HCT116 (cell line): Measurements from ENCODE around the gene FTO. TPM values are rescaled to one million over a fixed set of nuclear protein-coding genes. Genes with fewer than 3 reads are reported as not detected.

Experiments used
- ATAC-seq: fragments of 200-7000 bp; cut with Tn5 transposase; 2 replicates; pipeline ENCODE4 v1.9.1; 2020; ENCODE audit warnings: mild to moderate bottlenecking, moderate library complexity
- BruUV-seq: library from RNA; stranded (reverse); fragments of 400-500 nt; replicated peaks from 2 replicates; lab custom pipeline; 2021; lab: Mats Ljungman, UMichigan
- CTCF ChIA-PET: fragments of 300-600 bp; sonication (Branson Sonifier 250); formaldehyde crosslinking; loops from one replicate; lab custom pipeline; 2021; ENCODE audit warnings: antibody characterized with exemption; lab: Charles Lee
- POLR2A ChIA-PET: fragments of 300-600, 350-600 bp; sonication (Branson Sonifier 250); formaldehyde crosslinking; loops from one replicate; lab custom pipeline; 2021; ENCODE audit warnings: antibody characterized with exemption; lab: Charles Lee
- RAD21 ChIA-PET, 2 experiments: fragments of 300-600 bp; sonication (Branson Sonifier 250); formaldehyde crosslinking; loops; one replicate each; lab custom pipeline; 2023; ENCODE audit warnings: low total read pairs in 2 of 2; ENCODE audit not compliant: uncharacterized antibody in 2 of 2, unreplicated experiment in 2 of 2, low non-redundant PET in 1 of 2; lab: Charles Lee
- DNase-seq: peaks from one replicate; pipeline ENCODE4 v3.0.0-alpha.2; 2010; ENCODE audit warnings: low read depth, low spot score
- H2AFZ ChIP-seq: fragments of 200-600 bp; shearing (Covaris generic), sonication (generic); 2 replicates; pipeline ENCODE4 v1.6.1; 2017; ENCODE audit warnings: low read depth, mixed run types, mixed read lengths, antibody characterized with exemption, low read length; ENCODE audit not compliant: poor library complexity, severe bottlenecking
- H3K27ac ChIP-seq: 2 replicates; pipeline ENCODE4 v1.5.1; 2012; ENCODE audit warnings: low read depth, low read length
- H3K27me3 ChIP-seq: fragments of 200-600 bp; sonication (generic); 2 replicates; pipeline ENCODE4 v1.6.1; 2016; ENCODE audit warnings: mixed run types, low read length, mixed read lengths; ENCODE audit not compliant: insufficient read depth
- H3K36me3 ChIP-seq, 2 experiments: fragments of 200-500 bp in 1 of 2; fragments of 200-600 bp in 1 of 2; sonication (Bioruptor generic) in 1 of 2; sonication (generic) in 1 of 2; 2 replicates each; pipeline versions ENCODE4 v1.5.1 to v1.6.1; 2014 to 2016; ENCODE audit warnings: low read length in 2 of 2, inconsistent platforms in 1 of 2, mixed read lengths in 1 of 2, mixed run types in 1 of 2; ENCODE audit not compliant: insufficient read depth in 2 of 2, control insufficient read depth in 1 of 2
- H3K4me1 ChIP-seq, 2 experiments: fragments of 200-600 bp in 1 of 2; sonication (generic) in 1 of 2; 2 replicates each; pipeline versions ENCODE4 v1.5.1 to v1.6.1; 2012 to 2017; ENCODE audit warnings: low read length in 2 of 2, inconsistent platforms in 1 of 2, mild to moderate bottlenecking in 1 of 2, mixed read lengths in 1 of 2, mixed run types in 1 of 2, moderate library complexity in 1 of 2; ENCODE audit not compliant: insufficient read depth in 2 of 2, control insufficient read depth in 1 of 2
- H3K4me2 ChIP-seq: fragments of 200-600 bp; sonication (generic); 2 replicates; pipeline ENCODE4 v1.6.1; 2017; ENCODE audit warnings: mixed run types, low read length, mixed read lengths
- H3K4me3 ChIP-seq, 2 experiments: fragments of 200-600 bp in 1 of 2; sonication (generic) in 1 of 2; replicated peaks in 1 of 2; 2 replicates each; pipeline ENCODE4 v1.5.1; 2011 to 2016; ENCODE audit warnings: low read length in 2 of 2, control low read depth in 1 of 2, low read depth in 1 of 2, mild to moderate bottlenecking in 1 of 2, mixed read lengths in 1 of 2, mixed run types in 1 of 2
- H3K79me2 ChIP-seq: fragments of 200-600 bp; sonication (generic); 2 replicates; pipeline ENCODE4 v1.6.1; 2017; ENCODE audit warnings: mild to moderate bottlenecking, mixed run types, low read length, moderate library complexity, mixed read lengths; ENCODE audit not compliant: insufficient read depth
- H3K9ac ChIP-seq: fragments of 200-600 bp; sonication (generic); 2 replicates; pipeline ENCODE4 v1.6.1; 2016; ENCODE audit warnings: low read length, mixed read lengths
- H3K9me2 ChIP-seq: fragments of 200-600 bp; sonication (generic), shearing (Covaris generic); 2 replicates; pipeline ENCODE4 v1.6.1; 2017; ENCODE audit warnings: mixed run types, mild to moderate bottlenecking, moderate library complexity; ENCODE audit not compliant: insufficient read depth
- H3K9me3 ChIP-seq, 2 experiments: fragments of 200-500 bp in 1 of 2; fragments of 200-600 bp in 1 of 2; sonication (Bioruptor generic) in 1 of 2; sonication (generic) in 1 of 2; 2 replicates each; pipeline ENCODE4 v1.6.1; 2014 to 2017; ENCODE audit warnings: low read length in 2 of 2, mixed read lengths in 2 of 2, inconsistent platforms in 1 of 2, low read depth in 1 of 2, mild to moderate bottlenecking in 1 of 2, mixed run types in 1 of 2, moderate library complexity in 1 of 2; ENCODE audit not compliant: control insufficient read depth in 1 of 2, insufficient read depth in 1 of 2
- H4K20me1 ChIP-seq: fragments of 200-600 bp; sonication (generic), shearing (Covaris generic); 2 replicates; pipeline ENCODE4 v1.6.1; 2017; ENCODE audit warnings: mixed run types, mild to moderate bottlenecking, moderate library complexity; ENCODE audit not compliant: insufficient read depth
- CBX3 ChIP-seq: IDR thresholded peaks from 2 replicates; pipeline ENCODE4 v1.6.1; 2012; ENCODE audit warnings: low read depth
- EGR1 ChIP-seq: IDR thresholded peaks from 2 replicates; pipeline ENCODE4 v1.6.1; 2012; ENCODE audit warnings: low read depth
- ELF1 ChIP-seq: IDR thresholded peaks from 2 replicates; pipeline ENCODE4 v1.6.1; 2012; ENCODE audit warnings: low read depth, borderline replicate concordance
- EZH2 ChIP-seq: fragments of 200-600 bp; sonication (generic); IDR thresholded peaks from 2 replicates; pipeline ENCODE4 v1.6.1; 2017; ENCODE audit warnings: antibody characterized with exemption, mixed run types
- EZH2phosphoT487 ChIP-seq: fragments of 200-600 bp; IDR thresholded peaks from 2 replicates; pipeline ENCODE4 v1.6.1; 2018; ENCODE audit warnings: antibody characterized with exemption, borderline replicate concordance
- JUND ChIP-seq: IDR thresholded peaks from 2 replicates; pipeline ENCODE4 v1.6.1; 2012
- MAX ChIP-seq: IDR thresholded peaks from 2 replicates; pipeline ENCODE4 v1.6.1; 2012
- POLR2A ChIP-seq: IDR thresholded peaks from 2 replicates; pipeline ENCODE4 v1.7.0; 2011; ENCODE audit warnings: borderline replicate concordance; ENCODE audit not compliant: insufficient read depth, insufficient read length; ENCODE audit errors: extremely low read depth
- POLR2AphosphoS5 ChIP-seq: IDR thresholded peaks from 2 replicates; pipeline ENCODE4 v1.6.1; 2011; ENCODE audit warnings: mild to moderate bottlenecking, low read depth, low read length, moderate library complexity
- SP1 ChIP-seq: IDR thresholded peaks from 2 replicates; pipeline ENCODE4 v1.6.1; 2012; ENCODE audit warnings: low read depth
- YY1 ChIP-seq: IDR thresholded peaks from 2 replicates; pipeline ENCODE4 v1.6.1; 2011; ENCODE audit warnings: low read length, low read depth, moderate library complexity, mild to moderate bottlenecking; ENCODE audit not compliant: insufficient replicate concordance; ENCODE audit errors: extremely low read depth
- ZBTB33 ChIP-seq: IDR thresholded peaks from 2 replicates; pipeline ENCODE4 v1.6.1; 2011; ENCODE audit warnings: mild to moderate bottlenecking, low read length, moderate library complexity; ENCODE audit not compliant: insufficient replicate concordance; ENCODE audit errors: extremely low read depth
- intact Hi-C: fragments of 100-400 bp; cut with micrococcal nuclease; formaldehyde crosslinking; loops from 2 replicates; pipeline ENCODE4 v1.10.0; 2022
- total RNA-seq: library from RNA; stranded (reverse); gene quantifications from one replicate; pipeline ENCODE4 v1.2.1, GENCODE V29; 2021; ENCODE audit not compliant: unreplicated experiment
- TF ChIP-seq, protein P1 (sequence below), 3 experiments: fragments of 200-600 bp in 1 of 3; sonication (generic) in 1 of 3; IDR thresholded peaks in 2 of 3; conservative IDR thresholded peaks in 1 of 3; 2 replicates each; pipeline ENCODE4 v1.5.1; 2012 to 2017; ENCODE audit warnings: low read depth in 2 of 3, low read length in 2 of 3, antibody characterized with exemption in 1 of 3, borderline replicate concordance in 1 of 3, control low read depth in 1 of 3, mild to moderate bottlenecking in 1 of 3, mixed read lengths in 1 of 3, mixed run types in 1 of 3, moderate library complexity in 1 of 3; ENCODE audit not compliant: insufficient read depth in 1 of 3

FTO gene
- total RNA-seq, 1 experiment from 2014 or later: 55.2 TPM

DNA sequence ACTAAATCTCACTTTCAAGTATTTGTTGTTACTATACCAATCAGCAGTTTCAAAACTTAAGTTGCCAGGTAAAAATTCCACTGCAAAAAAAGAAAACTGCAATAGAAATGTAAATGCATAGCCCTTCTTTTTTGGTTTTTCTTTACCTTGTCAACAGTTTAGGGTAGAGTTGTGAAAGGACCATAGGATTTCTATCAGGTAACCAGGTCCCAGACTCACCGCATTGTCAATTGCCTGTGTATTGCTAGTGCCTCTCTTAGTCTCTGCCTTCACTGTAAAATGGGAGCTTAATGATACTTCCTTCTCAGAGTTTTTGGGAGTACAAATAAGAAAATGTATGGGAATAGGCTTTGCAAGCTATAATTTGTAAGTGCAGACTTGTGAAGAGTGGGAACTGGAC, 145.0 kb downstream of the FTO start (continued):
- TF ChIP-seq JUND (no peak), POLR2AphosphoS5 (no peak), EGR1 (no peak)
- TF ChIP-seq, all 23 proteins: peak for 0

DNA sequence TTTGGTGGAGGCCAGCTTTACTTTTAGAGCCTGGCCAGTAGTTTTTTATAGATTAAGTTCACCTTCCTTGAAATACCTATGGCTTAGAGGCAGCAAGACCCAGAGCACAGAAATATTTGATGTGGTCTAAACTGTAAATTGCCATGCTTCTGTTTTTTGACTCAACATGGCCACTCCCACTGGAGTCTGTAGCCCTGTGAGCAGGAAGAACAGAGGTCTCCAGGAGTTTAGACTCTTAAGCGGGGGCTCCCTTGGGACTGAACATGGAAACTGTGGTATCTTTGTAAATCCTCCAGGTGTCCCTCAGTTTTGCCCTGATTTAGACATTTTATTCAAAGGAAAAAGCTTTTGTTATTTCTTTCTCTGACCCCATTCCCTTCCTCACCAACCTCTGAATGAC, 145.6 kb downstream of the FTO start:
- TF ChIP-seq ELF1 (no peak), MAX (no peak), ZBTB33 (no peak), POLR2A (no peak), EZH2phosphoT487 (no peak), CBX3 (no peak), SP1 (no peak), EZH2 (no peak), EGR1 (no peak), YY1 (no peak)
- TF ChIP-seq, protein P1, sequence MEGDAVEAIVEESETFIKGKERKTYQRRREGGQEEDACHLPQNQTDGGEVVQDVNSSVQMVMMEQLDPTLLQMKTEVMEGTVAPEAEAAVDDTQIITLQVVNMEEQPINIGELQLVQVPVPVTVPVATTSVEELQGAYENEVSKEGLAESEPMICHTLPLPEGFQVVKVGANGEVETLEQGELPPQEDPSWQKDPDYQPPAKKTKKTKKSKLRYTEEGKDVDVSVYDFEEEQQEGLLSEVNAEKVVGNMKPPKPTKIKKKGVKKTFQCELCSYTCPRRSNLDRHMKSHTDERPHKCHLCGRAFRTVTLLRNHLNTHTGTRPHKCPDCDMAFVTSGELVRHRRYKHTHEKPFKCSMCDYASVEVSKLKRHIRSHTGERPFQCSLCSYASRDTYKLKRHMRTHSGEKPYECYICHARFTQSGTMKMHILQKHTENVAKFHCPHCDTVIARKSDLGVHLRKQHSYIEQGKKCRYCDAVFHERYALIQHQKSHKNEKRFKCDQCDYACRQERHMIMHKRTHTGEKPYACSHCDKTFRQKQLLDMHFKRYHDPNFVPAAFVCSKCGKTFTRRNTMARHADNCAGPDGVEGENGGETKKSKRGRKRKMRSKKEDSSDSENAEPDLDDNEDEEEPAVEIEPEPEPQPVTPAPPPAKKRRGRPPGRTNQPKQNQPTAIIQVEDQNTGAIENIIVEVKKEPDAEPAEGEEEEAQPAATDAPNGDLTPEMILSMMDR (IDR thresholded peaks at IDR 0.05 in 2 of 3, conservative IDR thresholded peaks at IDR 0.05 in 1 of 3; ENCODE audit: borderline replicate concordance in 1 of 3, insufficient read depth in 1 of 3, low read depth in 2 of 3, low read length in 2 of 3): no peak
- no peak overlapping the region for H3K27ac ChIP-seq
- DNase-seq: no peak
- no peak overlapping the region for H3K9ac ChIP-seq
- no peaks in the 10 kb centered on the region for H3K9me3 ChIP-seq
- no peaks in the 10 kb centered on the region for H3K36me3 ChIP-seq
- H3K4me2 ChIP-seq: no peak overlapping the region
- CTCF ChIA-PET: no interaction called here
- RAD21 ChIA-PET: no interaction called here
- POLR2A ChIA-PET: no interaction called here
- no peak for ATAC-seq
- no peaks in the 10 kb centered on the region for H4K20me1 ChIP-seq
- H3K79me2 ChIP-seq: no peaks in the 10 kb centered on the region
- H3K4me1 ChIP-seq: no peaks in the 10 kb centered on the region
- no peaks in the 10 kb centered on the region for H3K27me3 ChIP-seq
- BruUV-seq: no TSS peak
- no peaks in the 10 kb centered on the region for H3K9me2 ChIP-seq
- H3K4me3 ChIP-seq: no peak overlapping the region
- no peak overlapping the region for H2AFZ ChIP-seq
- intact Hi-C loops: no loop called here
